ENCODE measurements around the gene ANAPC16. TPM values are rescaled to one million over a fixed set of nuclear protein-coding genes. Genes with fewer than 3 reads are reported as not detected.
"Not testable (repeated sequence)": the region's sequence is repeated elsewhere in the genome, so short reads cannot be mapped to it uniquely, and the experiment has no call there.

Gene ANAPC16
- total RNA-seq, 1 experiment from 2014 or later: 144 TPM

DNA sequence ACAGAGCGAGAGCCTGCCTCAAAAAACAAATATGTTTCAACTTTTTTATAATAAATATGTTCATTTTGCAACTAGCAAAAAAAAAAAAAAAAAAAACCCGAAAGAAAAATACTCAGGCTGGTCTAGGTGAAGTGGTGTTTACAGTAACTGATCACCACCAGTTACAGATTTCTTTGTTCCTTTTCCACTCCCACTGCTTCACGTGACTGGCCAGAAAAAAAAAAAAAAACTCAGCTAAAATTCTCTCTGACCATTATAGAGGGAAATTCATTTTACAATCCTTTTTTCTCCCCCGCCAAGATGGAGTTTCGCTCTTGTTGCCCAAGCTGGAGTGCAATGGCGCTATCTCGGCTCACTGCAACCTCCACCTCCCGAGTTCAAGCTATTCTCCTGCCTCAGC, 4.8 kb downstream of the ANAPC16 start:
- no peaks in the 10 kb centered on the region for H3K27me3 ChIP-seq (replicated peaks; ENCODE audit: control insufficient read depth, insufficient read depth, low read length)
- H3K36me3 ChIP-seq (ENCODE audit: control insufficient read depth, insufficient read depth, low read length): peaks cover 6% of the 10 kb centered on the region
- TF ChIP-seq, protein P1, sequence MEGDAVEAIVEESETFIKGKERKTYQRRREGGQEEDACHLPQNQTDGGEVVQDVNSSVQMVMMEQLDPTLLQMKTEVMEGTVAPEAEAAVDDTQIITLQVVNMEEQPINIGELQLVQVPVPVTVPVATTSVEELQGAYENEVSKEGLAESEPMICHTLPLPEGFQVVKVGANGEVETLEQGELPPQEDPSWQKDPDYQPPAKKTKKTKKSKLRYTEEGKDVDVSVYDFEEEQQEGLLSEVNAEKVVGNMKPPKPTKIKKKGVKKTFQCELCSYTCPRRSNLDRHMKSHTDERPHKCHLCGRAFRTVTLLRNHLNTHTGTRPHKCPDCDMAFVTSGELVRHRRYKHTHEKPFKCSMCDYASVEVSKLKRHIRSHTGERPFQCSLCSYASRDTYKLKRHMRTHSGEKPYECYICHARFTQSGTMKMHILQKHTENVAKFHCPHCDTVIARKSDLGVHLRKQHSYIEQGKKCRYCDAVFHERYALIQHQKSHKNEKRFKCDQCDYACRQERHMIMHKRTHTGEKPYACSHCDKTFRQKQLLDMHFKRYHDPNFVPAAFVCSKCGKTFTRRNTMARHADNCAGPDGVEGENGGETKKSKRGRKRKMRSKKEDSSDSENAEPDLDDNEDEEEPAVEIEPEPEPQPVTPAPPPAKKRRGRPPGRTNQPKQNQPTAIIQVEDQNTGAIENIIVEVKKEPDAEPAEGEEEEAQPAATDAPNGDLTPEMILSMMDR (IDR thresholded peaks at IDR 0.05; ENCODE audit: insufficient read depth in 1 of 2, low read depth in 1 of 2, low read length in 1 of 2, severe bottlenecking in 1 of 2, unreplicated experiment in 1 of 2): no peak
- H3K36me3 Mint-ChIP-seq (ENCODE audit: insufficient read depth, unreplicated experiment): peaks cover 67% of the 10 kb centered on the region
- H3K27me3 Mint-ChIP-seq (ENCODE audit: insufficient read depth, unreplicated experiment): no peaks in the 10 kb centered on the region
- H3K9me3 Mint-ChIP-seq (ENCODE audit: unreplicated experiment): no peaks in the 10 kb centered on the region
- peak in 1 of 2 experiments; percentile 20 for DNase-seq
- CTCF ChIA-PET: interaction anchor here (0.6 to 2.4 kb wide), 4 partner anchors 10 to 1840 kb away, joined by 4 to 7 read pairs (median 4); no protein-coding TSS in a partner anchor
- H3K4me3 Mint-ChIP-seq (ENCODE audit: unreplicated experiment): no peak overlapping the region
- BruUV-seq (replicated peaks): no TSS peak
- peaks cover 5% of the 10 kb centered on the region; the same call in 1 of the 2 replicates for H3K4me1 ChIP-seq
- H3K4me3 ChIP-seq (ENCODE audit: low read depth, low read length): no peak overlapping the region
- POLR2A ChIA-PET: interaction anchor here (1.1 kb wide), 1 partner anchor 53 kb away, joined by 3 read pairs; the partner anchor contains the start of gene DDIT4
- H3K9me3 ChIP-seq: no peaks in the 10 kb centered on the region
- intact Hi-C loops (cut with micrococcal nuclease; ENCODE audit: unreplicated experiment): no loop called here
- H3K27ac Mint-ChIP-seq (ENCODE audit: unreplicated experiment): no peak overlapping the region
- no peaks in the 10 kb centered on the region for H3K4me1 Mint-ChIP-seq (ENCODE audit: low read depth, unreplicated experiment)

DNA sequence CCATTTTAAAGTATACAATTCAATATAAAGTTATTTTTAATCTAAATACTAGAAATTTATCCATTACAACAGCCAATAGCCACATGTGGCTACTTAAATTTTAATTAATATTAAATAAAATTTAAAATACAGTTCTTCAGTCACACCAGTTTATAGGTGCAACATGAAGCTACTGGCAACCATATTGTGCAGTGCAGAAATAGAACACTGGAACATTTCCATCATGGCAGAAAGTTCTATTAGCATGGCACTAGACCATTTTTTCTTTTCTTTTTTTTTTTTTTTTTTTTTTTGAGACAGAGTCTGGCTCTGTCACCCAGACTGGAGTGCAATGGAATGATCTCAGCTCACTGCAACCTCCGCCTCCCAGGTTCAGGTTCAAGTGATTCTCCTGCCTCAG, 5.5 kb downstream of the ANAPC16 start:
- no peaks in the 10 kb centered on the region for H3K27me3 Mint-ChIP-seq (ENCODE audit: insufficient read depth, unreplicated experiment)
- H3K4me1 Mint-ChIP-seq (ENCODE audit: low read depth, unreplicated experiment): no peaks in the 10 kb centered on the region
- ChIA-PET CTCF (interaction anchor here (2.4 kb wide), 1 partner anchor 95 kb away, joined by 7 read pairs; no protein-coding TSS in a partner anchor), POLR2A (interaction anchor here (0.6 to 0.7 kb wide), 2 partner anchors 39 to 50 kb away, joined by 5 to 7 read pairs; no protein-coding TSS in a partner anchor)
- H3K4me1 ChIP-seq: peaks cover 5% of the 10 kb centered on the region; the same call in 1 of the 2 replicates
- H3K4me3 Mint-ChIP-seq (ENCODE audit: unreplicated experiment): no peak overlapping the region
- H3K36me3 ChIP-seq (ENCODE audit: control insufficient read depth, insufficient read depth, low read length): peaks cover 6% of the 10 kb centered on the region
- no peaks in the 10 kb centered on the region for H3K9me3 ChIP-seq
- TF ChIP-seq, protein P1 (IDR thresholded peaks at IDR 0.05; ENCODE audit: insufficient read depth in 1 of 2, low read depth in 1 of 2, low read length in 1 of 2, severe bottlenecking in 1 of 2, unreplicated experiment in 1 of 2): no peak
- no peak overlapping the region for H3K27ac Mint-ChIP-seq (ENCODE audit: unreplicated experiment)
- intact Hi-C loops (cut with micrococcal nuclease; ENCODE audit: unreplicated experiment): no loop called here
- H3K4me3 ChIP-seq (ENCODE audit: low read depth, low read length): no peak overlapping the region
- no peaks in the 10 kb centered on the region for H3K9me3 Mint-ChIP-seq (ENCODE audit: unreplicated experiment)
- H3K36me3 Mint-ChIP-seq (ENCODE audit: insufficient read depth, unreplicated experiment): peaks cover 61% of the 10 kb centered on the region
- H3K27me3 ChIP-seq (replicated peaks; ENCODE audit: control insufficient read depth, insufficient read depth, low read length): no peaks in the 10 kb centered on the region
- no TSS peak for BruUV-seq (replicated peaks)
- DNase-seq: no peak

DNA sequence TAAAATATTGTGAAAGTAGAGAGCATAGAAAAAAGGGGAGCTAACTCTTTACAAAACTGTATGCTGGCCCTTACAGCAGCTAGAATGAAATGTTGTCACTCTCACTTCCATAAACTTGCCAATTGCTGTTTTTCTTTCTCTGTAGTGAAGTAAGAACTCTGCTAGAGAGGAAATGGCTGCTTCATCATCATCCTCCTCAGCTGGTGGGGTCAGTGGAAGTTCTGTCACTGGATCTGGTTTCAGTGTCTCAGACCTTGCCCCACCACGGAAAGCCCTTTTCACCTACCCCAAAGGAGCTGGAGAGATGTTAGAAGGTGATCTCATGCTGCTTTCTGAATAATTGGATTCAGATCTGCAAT, 7.9 kb downstream of the ANAPC16 start:
- DNase-seq: no peak
- Histone ChIP-seq H3K4me3 (ENCODE audit: low read depth, low read length) (no peak overlapping the region), H3K36me3 (ENCODE audit: control insufficient read depth, insufficient read depth, low read length) (peaks cover 6% of the 10 kb centered on the region), H3K27me3 (replicated peaks; ENCODE audit: control insufficient read depth, insufficient read depth, low read length) (no peaks in the 10 kb centered on the region), H3K9me3 (no peaks in the 10 kb centered on the region), H3K4me1 (no peaks in the 10 kb centered on the region)
- Mint-ChIP-seq H3K4me3 (ENCODE audit: unreplicated experiment) (no peak overlapping the region), H3K9me3 (ENCODE audit: unreplicated experiment) (no peaks in the 10 kb centered on the region), H3K27me3 (ENCODE audit: insufficient read depth, unreplicated experiment) (no peaks in the 10 kb centered on the region), H3K4me1 (ENCODE audit: low read depth, unreplicated experiment) (no peaks in the 10 kb centered on the region), H3K36me3 (ENCODE audit: insufficient read depth, unreplicated experiment) (peaks cover 62% of the 10 kb centered on the region), H3K27ac (ENCODE audit: unreplicated experiment) (no peak overlapping the region)
- ChIA-PET POLR2A (interaction anchor here (0.7 kb wide), 2 partner anchors 8 to 50 kb away, joined by 4 to 6 read pairs; partner anchors contain the start of genes ANAPC16 and ASCC1), CTCF (interaction anchor here (0.9 to 1.0 kb wide), 3 partner anchors 92 to 175 kb away, joined by 3 to 4 read pairs (median 4); no protein-coding TSS in a partner anchor)
- BruUV-seq (replicated peaks): no TSS peak
- intact Hi-C loops (cut with micrococcal nuclease; ENCODE audit: unreplicated experiment): loop anchor here (1.0 to 2.0 kb wide), 4 partner anchors 97 to 327 kb away; no protein-coding TSS in a partner anchor
- TF ChIP-seq, protein P1 (IDR thresholded peaks at IDR 0.05; ENCODE audit: insufficient read depth in 1 of 2, low read depth in 1 of 2, low read length in 1 of 2, severe bottlenecking in 1 of 2, unreplicated experiment in 1 of 2): no peak

DNA sequence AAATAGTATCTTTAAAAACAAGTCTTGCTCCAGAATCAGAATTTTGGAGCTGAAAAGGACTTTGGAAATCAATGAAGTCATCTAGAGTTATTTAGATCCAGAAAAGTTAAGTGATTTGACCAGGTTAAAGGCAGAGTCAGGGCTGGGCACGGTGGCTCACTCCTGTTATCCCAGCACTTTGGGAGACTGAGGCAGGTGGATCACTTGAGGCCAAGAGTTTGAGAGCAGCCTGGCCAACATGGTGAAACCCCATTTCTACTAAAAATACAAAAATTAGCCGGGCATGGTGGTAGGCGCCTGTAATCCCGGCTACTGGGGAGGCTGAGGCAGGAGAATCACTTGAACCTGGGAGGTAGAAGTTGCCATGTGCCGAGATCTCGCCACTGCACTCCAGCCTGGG, 8.4 kb downstream of the ANAPC16 start:
- DNase-seq; BruUV-seq (replicated peaks); H3K4me1 ChIP-seq; H3K27me3 Mint-ChIP-seq (ENCODE audit: insufficient read depth, unreplicated experiment); H3K4me3 Mint-ChIP-seq (ENCODE audit: unreplicated experiment); H3K27me3 ChIP-seq (replicated peaks; ENCODE audit: control insufficient read depth, insufficient read depth, low read length); H3K36me3 ChIP-seq (ENCODE audit: control insufficient read depth, insufficient read depth, low read length); H3K9me3 ChIP-seq; H3K4me3 ChIP-seq (ENCODE audit: low read depth, low read length); H3K4me1 Mint-ChIP-seq (ENCODE audit: low read depth, unreplicated experiment); H3K27ac Mint-ChIP-seq (ENCODE audit: unreplicated experiment); intact Hi-C loops (cut with micrococcal nuclease; ENCODE audit: unreplicated experiment); H3K9me3 Mint-ChIP-seq (ENCODE audit: unreplicated experiment): not testable (repeated sequence)
- ChIA-PET POLR2A (interaction anchor here (0.7 kb wide), 1 partner anchor 9 kb away, joined by 6 read pairs; the partner anchor contains the start of genes ANAPC16 and ASCC1), CTCF (interaction anchor here (0.9 to 1.0 kb wide), 3 partner anchors 92 to 176 kb away, joined by 3 to 4 read pairs (median 4); no protein-coding TSS in a partner anchor)
- peaks cover 61% of the 10 kb centered on the region for H3K36me3 Mint-ChIP-seq (ENCODE audit: insufficient read depth, unreplicated experiment)
